Hematopoietic multipotent progenitor cell treated with erythropoietin and hydrocortisone succinate and interleukin-3 and kit ligand, for 8 days (in vitro differentiated cells): ENCODE results near the gene SIN3B.

Source experiments
- DNase-seq: peaks from one replicate; pipeline ENCODE4 v3.0.0-alpha.2; 2015

Gene SIN3B

GRCh38 chr19:16914421-16914820 lies 85.2 kb downstream of the SIN3B start:
- DNase-seq: no peak

GRCh38 chr19:16915135-16915534 lies 85.9 kb downstream of the SIN3B start:
- no peak for DNase-seq

- no peak for DNase-seq
These were observed 86.5 kb downstream of the SIN3B start for GRCh38 chr19:16915734-16916133.

GRCh38 chr19:16917401-16917800 lies 88.2 kb downstream of the SIN3B start:
- DNase-seq: no peak

- no peak for DNase-seq
These were observed 90.3 kb downstream of the SIN3B start for GRCh38 chr19:16919496-16919895.

GRCh38 chr19:16920816-16921529 lies 91.8 kb downstream of the SIN3B start:
- peak; percentile 84 for DNase-seq

GRCh38 chr19:16921766-16922591 lies 92.8 kb downstream of the SIN3B start:
- no peak for DNase-seq

- no peak for DNase-seq
These were observed 93.4 kb downstream of the SIN3B start for GRCh38 chr19:16922592-16922934.

GRCh38 chr19:16922949-16923348 lies 93.8 kb downstream of the SIN3B start:
- DNase-seq: no peak

- no peak for DNase-seq
These were observed 98.7 kb downstream of the SIN3B start for GRCh38 chr19:16927883-16928282.

- DNase-seq: no peak
These were observed 99.2 kb downstream of the SIN3B start for GRCh38 chr19:16928351-16928750.

GRCh38 chr19:16928916-16929315 lies 99.7 kb downstream of the SIN3B start:
- DNase-seq: no peak
